K562 (cell line): Measurements from ENCODE around the gene C3. TPM values are rescaled to one million over a fixed set of nuclear protein-coding genes. Genes with fewer than 3 reads are reported as not detected.
A peak's percentile ranks its signal among the peaks of the same experiment; 100 is the strongest.
"Not testable (repeated sequence)": the region's sequence is repeated elsewhere in the genome, so short reads cannot be mapped to it uniquely, and the experiment has no call there.

Experiments used
- ATAC-seq: fragments of 200-7000 bp; cut with Tn5 transposase; 3 replicates; pipeline ENCODE4 v1.9.1; 2020; ENCODE audit warnings: moderate library complexity
- BruUV-seq: library from RNA; stranded (reverse); fragments of 400-500 nt; replicated peaks from 2 replicates; lab custom pipeline; 2021; lab: Mats Ljungman, UMichigan
- CTCF ChIA-PET: fragments of 300-600 bp; formaldehyde crosslinking; extraction: SDS; loops from one replicate; lab custom pipeline; 2021; ENCODE audit warnings: low intra/inter-chr PET ratio; lab: Yijun Ruan, JAX
- POLR2A ChIA-PET: fragments of 300-600, 350-650 bp; sonication (Branson Sonifier 250); formaldehyde crosslinking; extraction: SDS; loops from one replicate; lab custom pipeline; 2021; ENCODE audit warnings: antibody characterized with exemption, inconsistent platforms; lab: Yijun Ruan, JAX
- DNase-seq, 4 experiments: peaks; one replicate each; pipeline versions ENCODE4 v3.0.0 to v3.0.0-alpha.2; 2011 to 2018; ENCODE audit warnings: low spot score in 3 of 4, mixed read lengths in 3 of 4; ENCODE audit errors: extremely low read depth in 1 of 4
- FAIRE-seq: peaks from 2 replicates; lab custom pipeline; 2011; peaks lifted over from hg19 to GRCh38; lab: Jason Lieb, UNC
- H2AFZ ChIP-seq: 2 replicates; pipeline ENCODE4 v1.6.0; 2011; ENCODE audit warnings: low read depth, low read length, control low read depth, inconsistent platforms
- H3K27ac ChIP-seq: fragments of 200-600 bp; 3 replicates; pipeline ENCODE4 v1.8.0; 2011; ENCODE audit warnings: low read depth, mild to moderate bottlenecking, control low read depth, inconsistent platforms, low read length, moderate library complexity, mixed read lengths; ENCODE audit errors: extremely low read depth
- H3K27me3 ChIP-seq, 2 experiments: fragments of 300-600 bp in 1 of 2; 2 replicates in 1 of 2; 3 replicates in 1 of 2; pipeline versions ENCODE4 v1.6.0 to v1.8.0; 2011; ENCODE audit warnings: inconsistent platforms in 2 of 2, low read length in 2 of 2, mild to moderate bottlenecking in 1 of 2, mixed read lengths in 1 of 2, moderate library complexity in 1 of 2; ENCODE audit not compliant: control insufficient read depth in 2 of 2, insufficient read depth in 2 of 2
- H3K36me3 ChIP-seq: fragments of 300-600 bp; 3 replicates; pipeline ENCODE4 v1.8.0; 2011; ENCODE audit warnings: mild to moderate bottlenecking, low read length, inconsistent platforms; ENCODE audit not compliant: control insufficient read depth, insufficient read depth
- H3K4me1 ChIP-seq, 2 experiments: fragments of 200-600 bp in 1 of 2; replicated peaks in 1 of 2; 2 replicates in 1 of 2; 3 replicates in 1 of 2; pipeline versions ENCODE4 v1.5.1 to v1.8.0; 2011; ENCODE audit warnings: inconsistent platforms in 2 of 2, low read length in 2 of 2, mild to moderate bottlenecking in 1 of 2, mixed read lengths in 1 of 2, moderate library complexity in 1 of 2; ENCODE audit not compliant: control insufficient read depth in 2 of 2, insufficient read depth in 2 of 2
- H3K4me2 ChIP-seq: 2 replicates; pipeline ENCODE4 v1.6.1; 2011; ENCODE audit warnings: low read length, control low read depth, inconsistent platforms, mixed read lengths; ENCODE audit not compliant: insufficient read depth
- H3K4me3 ChIP-seq: fragments of 200-600 bp; sonication (generic), shearing (Covaris generic); 2 replicates; pipeline ENCODE4 v1.5.1; 2016; ENCODE audit warnings: control low read depth, inconsistent platforms
- H3K79me2 ChIP-seq: fragments of 200-600 bp; 3 replicates; pipeline ENCODE4 v1.8.0; 2011; ENCODE audit warnings: low read length, inconsistent platforms; ENCODE audit not compliant: control insufficient read depth, insufficient read depth
- H3K9ac ChIP-seq, 2 experiments: 2 replicates each; pipeline versions ENCODE4 v1.6.0 to v1.6.1; 2011; ENCODE audit warnings: low read depth in 2 of 2, low read length in 2 of 2, control low read depth in 1 of 2, inconsistent platforms in 1 of 2, mild to moderate bottlenecking in 1 of 2, mixed read lengths in 1 of 2; ENCODE audit not compliant: insufficient read depth in 1 of 2
- H3K9me1 ChIP-seq: one replicate; pipeline ENCODE4 v1.6.0; 2011; ENCODE audit warnings: inconsistent platforms, mild to moderate bottlenecking, low read length, moderate library complexity; ENCODE audit not compliant: control insufficient read depth, insufficient read depth
- H3K9me3 ChIP-seq: replicated peaks from 2 replicates; pipeline ENCODE4 v1.5.1; 2011; ENCODE audit warnings: low read depth, low read length, inconsistent platforms; ENCODE audit not compliant: control insufficient read depth, insufficient read depth
- H4K20me1 ChIP-seq: replicated peaks from 2 replicates; pipeline ENCODE4 v1.6.1; 2011; ENCODE audit warnings: low read length, inconsistent platforms, mixed read lengths; ENCODE audit not compliant: control insufficient read depth, insufficient read depth
- WGBS: fragments of 100-300 bp; shearing (Covaris generic); methylation state at CpG from one replicate; pipeline ENCODE4 v1.1.6; 2016; ENCODE audit warnings: low coverage, mixed read lengths; ENCODE audit not compliant: insufficient coverage; ENCODE audit errors: missing lambda C conversion rate; 5-methylcytosine and 5-hydroxymethylcytosine counted together
- in situ Hi-C: fragments of 300-500 bp; cut with MboI; formaldehyde crosslinking; loops from 4 replicates; pipeline ENCODE4 v1.15.0; 2018; ENCODE audit warnings: inconsistent platforms, mixed read lengths
- intact Hi-C: fragments of 100-400 bp; cut with micrococcal nuclease; formaldehyde crosslinking; loops from 2 replicates; pipeline ENCODE4 v1.14.2; 2022
- polyA plus RNA-seq, 8 experiments: library from polyadenylated mRNA; depleted of rRNA in 4 of 8; stranded (reverse) in 5 of 8; unstranded in 3 of 8; fragments of >200 nt; fragmentation: Nextera tagmentation in 2 of 8; fragmentation: Illumina TruSeq in 1 of 8; extraction: Ambion mirVana in 2 of 8; extraction: Trizol in 1 of 8; gene quantifications; 2 replicates each; pipeline versions ENCODE4 v1.2.1 to v1.2.3, GENCODE V29; 2011 to 2014; ENCODE audit warnings: inconsistent platforms in 1 of 8, missing spikeins in 1 of 8
- total RNA-seq, 7 experiments: library from RNA; depleted of rRNA in 6 of 7; stranded (reverse); fragments of >200 nt in 6 of 7; fragmentation: Illumina TruSeq in 2 of 7; extraction: Trizol in 2 of 7; gene quantifications; 2 replicates each; pipeline versions ENCODE4 v1.2.1 to v1.2.3, GENCODE V29; 2011 to 2021; ENCODE audit warnings: low replicate concordance in 1 of 7
- TF ChIP-seq, protein P1 (sequence below), 2 experiments: fragments of 450-650 bp in 1 of 2; sonication (generic) in 1 of 2; formaldehyde crosslinking in 1 of 2; IDR thresholded peaks in 1 of 2; conservative IDR thresholded peaks in 1 of 2; 2 replicates each; pipeline versions ENCODE4 v1.6.1 to v1.8.1; 2016 to 2023; ENCODE audit warnings: mild to moderate bottlenecking in 2 of 2, moderate library complexity in 2 of 2, inconsistent platforms in 1 of 2, missing genetic modification reagents in 1 of 2

Gene C3
- total and polyA plus RNA-seq, 9 of the 15 experiments (the other 6 are each of a cell fraction or from before 2014, with no cell fraction given): 0.59 to 10.6 (median 2.2) TPM

- intact Hi-C loops: loop anchor here (10.0 kb wide), 1 partner anchor 102 kb away; no protein-coding TSS in a partner anchor
- peaks cover 13% of the 10 kb centered on the region for H3K79me2 ChIP-seq
Measured at GRCh38 chr19:6762253-6762797, 41.9 kb upstream of the C3 start.

More at GRCh38 chr19:6762253-6762797, 41.9 kb upstream of the C3 start:
- peaks cover 13% of the 10 kb centered on the region; the same call in 2 of the 3 replicates for H3K36me3 ChIP-seq
- DNase-seq, H3K4me3 ChIP-seq, BruUV-seq, CTCF ChIA-PET, H2AFZ ChIP-seq, H3K9ac ChIP-seq, ATAC-seq, H3K9me1 ChIP-seq, H3K27ac ChIP-seq, in situ Hi-C loops, H3K4me2 ChIP-seq, H4K20me1 ChIP-seq, H3K27me3 ChIP-seq, H3K9me3 ChIP-seq, FAIRE-seq: not testable (repeated sequence)
- TF ChIP-seq, protein P1, sequence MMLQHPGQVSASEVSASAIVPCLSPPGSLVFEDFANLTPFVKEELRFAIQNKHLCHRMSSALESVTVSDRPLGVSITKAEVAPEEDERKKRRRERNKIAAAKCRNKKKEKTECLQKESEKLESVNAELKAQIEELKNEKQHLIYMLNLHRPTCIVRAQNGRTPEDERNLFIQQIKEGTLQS (IDR thresholded peaks at IDR 0.05): peak; percentile 57
- TF ChIP-seq, protein P1 (CRISPR knock-in tag; conservative IDR thresholded peaks at IDR 0.05): not testable (repeated sequence)
- H3K4me1 ChIP-seq: peaks cover 9 to 16% of the 10 kb centered on the region in 2 experiments
- POLR2A ChIA-PET: interaction anchor here (1.0 kb wide), 1 partner anchor 12 kb away, joined by 4 read pairs; no protein-coding TSS in a partner anchor
- WGBS: 58% methylated on average over 6 of the region's 8 CpGs
